Measurements from ENCODE around the gene GRIP2.

Gene GRIP2

DNA sequence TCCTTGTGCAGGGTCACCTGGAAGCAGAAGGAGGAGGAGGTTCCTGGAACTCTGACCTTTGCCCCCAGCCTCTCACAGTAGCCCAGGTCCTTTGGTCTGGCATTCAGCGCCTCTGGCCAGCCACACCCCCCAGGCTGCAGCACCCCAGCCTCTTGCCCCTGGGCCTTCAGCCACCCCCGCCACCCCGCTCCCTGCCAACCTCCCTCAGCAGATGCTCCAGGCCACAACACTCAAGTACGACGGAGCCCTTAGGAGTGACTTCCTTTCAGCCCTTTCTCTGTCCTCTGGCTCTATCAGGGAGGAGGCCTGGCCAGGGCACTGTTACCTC, 45.2 kb downstream of the GRIP2 start:
- H3K4me3 ChIP-seq (ENCODE audit: low read depth, low read length), result no peak overlapping the region
- TF ChIP-seq, protein P1, sequence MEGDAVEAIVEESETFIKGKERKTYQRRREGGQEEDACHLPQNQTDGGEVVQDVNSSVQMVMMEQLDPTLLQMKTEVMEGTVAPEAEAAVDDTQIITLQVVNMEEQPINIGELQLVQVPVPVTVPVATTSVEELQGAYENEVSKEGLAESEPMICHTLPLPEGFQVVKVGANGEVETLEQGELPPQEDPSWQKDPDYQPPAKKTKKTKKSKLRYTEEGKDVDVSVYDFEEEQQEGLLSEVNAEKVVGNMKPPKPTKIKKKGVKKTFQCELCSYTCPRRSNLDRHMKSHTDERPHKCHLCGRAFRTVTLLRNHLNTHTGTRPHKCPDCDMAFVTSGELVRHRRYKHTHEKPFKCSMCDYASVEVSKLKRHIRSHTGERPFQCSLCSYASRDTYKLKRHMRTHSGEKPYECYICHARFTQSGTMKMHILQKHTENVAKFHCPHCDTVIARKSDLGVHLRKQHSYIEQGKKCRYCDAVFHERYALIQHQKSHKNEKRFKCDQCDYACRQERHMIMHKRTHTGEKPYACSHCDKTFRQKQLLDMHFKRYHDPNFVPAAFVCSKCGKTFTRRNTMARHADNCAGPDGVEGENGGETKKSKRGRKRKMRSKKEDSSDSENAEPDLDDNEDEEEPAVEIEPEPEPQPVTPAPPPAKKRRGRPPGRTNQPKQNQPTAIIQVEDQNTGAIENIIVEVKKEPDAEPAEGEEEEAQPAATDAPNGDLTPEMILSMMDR (IDR thresholded peaks at IDR 0.05; ENCODE audit: low read depth, low read length, missing control alignments), result no peak
- no peak for DNase-seq (ENCODE audit: low read depth)
- in situ Hi-C loops (cut with HindIII; ENCODE audit: low sequenced_read_pairs), result no loop called here

DNA sequence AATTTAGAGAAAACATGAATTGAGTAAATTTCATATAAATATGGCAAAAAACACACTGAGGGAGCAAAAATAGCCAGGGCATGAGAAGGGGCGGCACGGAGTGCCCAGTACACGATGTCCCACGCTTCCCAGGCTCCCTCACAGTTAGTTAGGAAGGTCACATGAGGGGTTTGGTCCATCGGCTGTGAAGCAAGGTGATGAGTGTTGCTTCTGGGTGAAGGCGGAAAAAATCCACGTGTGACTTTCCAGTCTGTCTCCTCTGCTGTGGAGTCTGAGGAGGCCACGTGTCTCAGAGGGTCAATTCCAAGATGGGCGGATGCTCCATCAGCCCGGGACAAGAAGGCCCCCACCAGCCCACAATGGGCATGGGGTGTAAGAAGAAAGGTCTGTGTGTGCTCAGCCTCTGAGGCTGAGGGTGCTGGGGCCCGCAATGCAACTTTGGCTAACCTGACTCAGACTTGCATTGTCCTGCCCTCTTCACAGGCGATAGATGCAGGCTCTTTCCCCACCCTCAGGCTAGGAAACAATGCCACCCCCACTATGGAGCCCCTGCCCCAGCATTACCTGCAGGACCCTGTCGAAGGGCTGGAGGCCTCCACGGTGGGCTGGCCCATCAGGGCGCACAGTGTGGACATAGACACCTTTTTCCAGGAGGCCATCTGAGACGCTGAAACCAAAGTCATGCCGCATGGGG, 45.7 kb downstream of the GRIP2 start:
- H3K4me3 ChIP-seq (ENCODE audit: low read depth, low read length), result no peak overlapping the region
- in situ Hi-C loops (cut with HindIII; ENCODE audit: low sequenced_read_pairs), result no loop called here
- TF ChIP-seq, protein P1 (IDR thresholded peaks at IDR 0.05; ENCODE audit: low read depth, low read length, missing control alignments), result no peak
- DNase-seq (ENCODE audit: low read depth), result no peak

DNA sequence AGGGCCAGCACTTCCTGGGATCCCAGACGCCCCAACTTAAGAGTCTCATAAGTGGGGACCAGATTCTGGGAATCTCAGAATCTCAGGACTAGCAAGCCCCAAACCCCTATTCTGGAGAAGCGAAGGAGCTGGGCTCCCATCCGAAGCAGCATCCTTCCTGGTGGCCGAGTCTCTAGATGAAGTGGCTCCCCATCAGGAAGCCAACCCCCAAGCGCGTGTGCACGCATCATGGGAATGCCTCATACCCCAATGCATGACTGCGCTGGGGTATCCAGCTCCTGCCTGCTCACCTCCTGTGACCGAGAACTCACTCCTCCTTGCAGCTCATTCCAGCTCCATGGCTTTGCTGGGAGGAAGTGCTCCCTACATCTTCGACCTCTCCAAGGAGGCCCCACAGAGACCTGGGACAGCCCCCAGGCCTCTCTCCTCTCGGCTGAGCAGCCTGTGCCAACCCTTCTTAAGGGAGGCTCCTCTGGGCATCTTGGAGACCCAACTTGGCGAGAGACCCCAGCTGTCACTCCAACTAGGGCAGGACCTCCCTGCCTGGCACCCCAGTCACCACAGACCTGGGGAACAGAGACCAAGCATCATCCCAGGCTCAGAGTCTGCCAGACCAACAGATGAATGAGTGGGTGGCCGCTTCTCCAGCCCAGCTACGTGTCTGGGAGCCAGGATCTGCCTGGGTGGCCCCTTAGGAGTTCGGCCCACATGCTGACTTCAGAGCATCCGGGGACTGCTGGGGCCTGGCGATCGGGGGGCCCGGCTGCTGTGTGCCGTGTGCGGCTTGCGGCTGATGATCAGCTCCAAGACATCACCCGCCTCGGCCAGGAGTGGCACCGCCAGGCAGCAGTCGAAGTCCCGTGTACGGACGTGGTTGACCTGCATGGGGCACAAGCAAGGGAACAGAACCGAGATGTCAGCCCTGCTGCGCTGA, 46.9 kb downstream of the GRIP2 start:
- in situ Hi-C loops (cut with HindIII; ENCODE audit: low sequenced_read_pairs), result no loop called here
- no peak for DNase-seq (ENCODE audit: low read depth)
- TF ChIP-seq, protein P1 (IDR thresholded peaks at IDR 0.05; ENCODE audit: low read depth, low read length, missing control alignments), result no peak

DNA sequence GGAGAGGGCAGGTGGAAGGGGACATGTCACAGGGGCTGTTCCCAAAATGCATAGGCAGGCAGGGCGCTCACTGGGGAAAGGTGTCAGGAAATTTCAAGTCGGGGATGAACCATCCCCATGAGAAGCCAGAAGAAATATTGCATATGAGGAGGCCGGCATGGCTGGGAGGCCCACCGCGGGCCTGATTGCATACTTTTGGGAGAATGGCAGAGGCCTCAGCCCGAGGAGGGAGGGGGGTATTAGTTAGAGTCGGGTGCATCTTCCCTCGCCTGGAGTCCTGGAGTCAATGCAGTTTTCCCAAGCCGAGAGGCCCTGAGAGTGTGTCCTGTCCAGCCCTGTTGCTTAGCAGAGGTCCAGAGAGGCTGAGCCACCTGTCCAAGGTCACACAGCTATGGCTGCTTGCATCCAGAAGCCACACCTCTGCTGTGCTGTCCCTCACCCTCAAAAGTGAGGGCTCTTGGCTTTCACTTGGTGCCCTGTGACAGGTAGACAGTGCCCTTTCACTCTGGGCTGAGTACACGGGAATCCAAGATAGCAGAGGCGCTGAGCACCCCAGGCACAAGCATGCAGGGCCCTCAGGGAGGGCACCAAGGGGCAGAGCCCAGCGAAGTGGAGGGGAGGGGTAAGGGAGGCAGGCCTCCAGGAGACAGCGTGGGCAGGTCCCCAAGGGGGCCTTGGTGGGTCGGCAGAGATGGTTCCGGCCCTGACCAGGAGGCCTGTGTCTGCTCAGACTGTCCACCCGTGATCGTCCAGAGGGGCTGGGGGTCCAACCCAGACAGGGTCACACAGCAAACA, 48.5 kb downstream of the GRIP2 start:
- TF ChIP-seq, protein P1 (IDR thresholded peaks at IDR 0.05; ENCODE audit: low read depth, low read length, missing control alignments), result no peak
- DNase-seq (ENCODE audit: low read depth), result no peak
- H3K4me3 ChIP-seq (ENCODE audit: low read depth, low read length), result no peak overlapping the region
- in situ Hi-C loops (cut with HindIII; ENCODE audit: low sequenced_read_pairs), result no loop called here

More for the DNA sequence above, 46.9 kb downstream of the GRIP2 start:
- H3K4me3 ChIP-seq (ENCODE audit: low read depth, low read length), result no peak overlapping the region

DNA sequence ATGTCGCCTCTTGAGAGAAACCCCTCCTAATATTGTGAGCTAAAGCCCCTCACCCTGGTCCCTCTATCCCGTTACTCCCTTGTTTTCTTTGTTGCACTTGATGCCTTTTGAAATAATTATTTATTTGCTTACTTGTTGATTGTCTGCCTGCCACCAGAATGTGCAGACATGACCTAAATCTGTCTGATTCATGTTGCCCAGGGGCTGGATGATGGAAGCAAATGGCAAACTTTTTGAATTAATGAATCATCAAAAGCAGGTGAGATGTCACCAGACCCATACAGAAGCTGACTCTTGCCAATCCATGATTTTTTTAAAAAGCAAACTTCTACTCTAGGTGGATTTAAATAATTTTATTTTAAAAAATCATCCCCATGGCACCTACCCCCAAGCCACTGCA, 49.3 kb downstream of the GRIP2 start:
- no peak for DNase-seq (ENCODE audit: low read depth)
- in situ Hi-C loops (cut with HindIII; ENCODE audit: low sequenced_read_pairs), result no loop called here
- TF ChIP-seq, protein P1 (IDR thresholded peaks at IDR 0.05; ENCODE audit: low read depth, low read length, missing control alignments), result no peak
- no peak overlapping the region for H3K4me3 ChIP-seq (ENCODE audit: low read depth, low read length)

DNA sequence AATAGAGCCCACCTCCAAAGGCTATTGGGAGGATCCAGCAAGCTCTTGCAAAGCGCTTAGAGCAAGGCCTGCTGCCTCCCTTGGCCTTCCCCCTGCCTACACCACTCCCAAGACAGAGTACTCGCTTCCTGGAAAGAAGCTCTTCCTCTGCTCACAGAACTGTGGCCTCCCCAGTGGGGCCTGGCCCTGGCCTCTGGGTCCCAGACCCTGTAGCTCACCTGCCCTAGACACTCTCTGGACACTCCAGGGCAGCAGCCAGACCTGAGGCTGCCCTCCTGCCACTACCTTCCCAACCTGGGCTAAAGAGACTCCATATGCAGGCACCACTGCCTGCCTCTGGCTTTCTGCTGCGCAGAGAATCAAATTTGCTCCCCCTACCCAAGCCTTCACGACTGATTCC, 49.9 kb downstream of the GRIP2 start:
- in situ Hi-C loops (cut with HindIII; ENCODE audit: low sequenced_read_pairs), result no loop called here
- H3K4me3 ChIP-seq (ENCODE audit: low read depth, low read length), result no peak overlapping the region
- no peak for DNase-seq (ENCODE audit: low read depth)
- TF ChIP-seq, protein P1 (IDR thresholded peaks at IDR 0.05; ENCODE audit: low read depth, low read length, missing control alignments), result no peak

Data from astrocyte of the cerebellum (primary cell).